Transverse colon (tissue), 4 donors: ENCODE measurements around the gene ATP6V0D1.

Source experiments
- EP300 ChIP-seq: sonication (generic); formaldehyde crosslinking; IDR thresholded peaks from one replicate; pipeline ENCODE4 v1.6.1; 2017; ENCODE audit warnings: antibody characterized with exemption, low read depth
- POLR2A ChIP-seq: fragments of 450-650 bp; IDR thresholded peaks from one replicate; pipeline ENCODE4 v1.6.1; 2016; ENCODE audit warnings: antibody characterized with exemption, mild to moderate bottlenecking, moderate library complexity
- POLR2AphosphoS5 ChIP-seq, 3 donors: sonication (generic); formaldehyde crosslinking; IDR thresholded peaks; one replicate each; pipeline ENCODE4 v1.6.1; 2016; ENCODE audit warnings: antibody characterized with exemption in 3 of 3
- TF ChIP-seq, protein P1 (sequence below), 5 experiments: fragments of 200-600 bp in 3 of 5; fragments of 450-650 bp in 2 of 5; sonication (generic) in 3 of 5; IDR thresholded peaks; 1 replicate in 2 of 5; 2 replicates in 3 of 5; pipeline ENCODE4 v1.5.1; 2016 to 2017; ENCODE audit warnings: antibody characterized with exemption in 5 of 5, inconsistent platforms in 3 of 5, mild to moderate bottlenecking in 2 of 5, moderate library complexity in 1 of 5

DNA sequence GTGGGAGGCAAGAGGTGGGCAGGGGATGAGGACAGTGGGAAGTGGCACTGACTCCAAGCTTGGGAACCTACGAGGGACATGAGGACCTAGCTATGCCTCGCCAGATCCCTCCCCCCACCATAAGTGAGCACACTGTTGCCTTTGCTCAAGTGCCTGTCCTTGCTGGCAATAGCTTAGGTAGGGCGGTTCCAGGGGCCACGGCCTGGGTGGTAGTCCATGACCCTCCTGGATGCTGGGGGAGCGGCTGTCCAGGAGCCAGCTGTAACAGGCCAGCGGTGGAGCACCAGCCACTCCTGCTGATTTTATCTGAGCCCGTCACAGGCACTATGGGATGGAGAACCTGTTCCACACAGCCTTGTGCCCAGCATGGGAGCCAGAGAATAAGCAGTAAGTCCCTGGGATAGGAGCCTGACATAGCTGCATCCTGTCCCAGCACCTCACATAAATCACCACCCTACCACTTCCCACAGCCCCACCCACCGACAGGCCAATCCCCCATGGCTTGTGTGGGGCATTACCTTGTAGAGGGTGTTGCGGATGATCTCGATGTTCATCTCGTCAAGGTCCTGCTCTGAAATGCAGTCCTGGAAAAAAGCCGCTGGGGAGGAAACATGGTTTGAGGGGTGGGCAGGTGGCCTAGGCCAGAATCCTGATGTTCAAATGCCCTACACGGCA lies 38.2 kb downstream of the ATP6V0D1 start:
- TF ChIP-seq POLR2AphosphoS5 (IDR thresholded peaks at IDR 0.05) (no peak), POLR2A (no peak), EP300 (no peak)
- TF ChIP-seq, protein P1, sequence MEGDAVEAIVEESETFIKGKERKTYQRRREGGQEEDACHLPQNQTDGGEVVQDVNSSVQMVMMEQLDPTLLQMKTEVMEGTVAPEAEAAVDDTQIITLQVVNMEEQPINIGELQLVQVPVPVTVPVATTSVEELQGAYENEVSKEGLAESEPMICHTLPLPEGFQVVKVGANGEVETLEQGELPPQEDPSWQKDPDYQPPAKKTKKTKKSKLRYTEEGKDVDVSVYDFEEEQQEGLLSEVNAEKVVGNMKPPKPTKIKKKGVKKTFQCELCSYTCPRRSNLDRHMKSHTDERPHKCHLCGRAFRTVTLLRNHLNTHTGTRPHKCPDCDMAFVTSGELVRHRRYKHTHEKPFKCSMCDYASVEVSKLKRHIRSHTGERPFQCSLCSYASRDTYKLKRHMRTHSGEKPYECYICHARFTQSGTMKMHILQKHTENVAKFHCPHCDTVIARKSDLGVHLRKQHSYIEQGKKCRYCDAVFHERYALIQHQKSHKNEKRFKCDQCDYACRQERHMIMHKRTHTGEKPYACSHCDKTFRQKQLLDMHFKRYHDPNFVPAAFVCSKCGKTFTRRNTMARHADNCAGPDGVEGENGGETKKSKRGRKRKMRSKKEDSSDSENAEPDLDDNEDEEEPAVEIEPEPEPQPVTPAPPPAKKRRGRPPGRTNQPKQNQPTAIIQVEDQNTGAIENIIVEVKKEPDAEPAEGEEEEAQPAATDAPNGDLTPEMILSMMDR (IDR thresholded peaks at IDR 0.05) = no peak
